HG02870 (cell line): Measurements from ENCODE around the gene APBB2.
"Not testable (repeated sequence)": the region's sequence is repeated elsewhere in the genome, so short reads cannot be mapped to it uniquely, and the experiment has no call there.

ENCODE experiments used
- ATAC-seq: cut with Tn5 transposase; IDR thresholded peaks from one replicate; pipeline ENCODE4 v1.9.1; 2021; ENCODE audit warnings: mild to moderate bottlenecking, moderate library complexity; ENCODE audit not compliant: unreplicated experiment

Gene APBB2

DNA sequence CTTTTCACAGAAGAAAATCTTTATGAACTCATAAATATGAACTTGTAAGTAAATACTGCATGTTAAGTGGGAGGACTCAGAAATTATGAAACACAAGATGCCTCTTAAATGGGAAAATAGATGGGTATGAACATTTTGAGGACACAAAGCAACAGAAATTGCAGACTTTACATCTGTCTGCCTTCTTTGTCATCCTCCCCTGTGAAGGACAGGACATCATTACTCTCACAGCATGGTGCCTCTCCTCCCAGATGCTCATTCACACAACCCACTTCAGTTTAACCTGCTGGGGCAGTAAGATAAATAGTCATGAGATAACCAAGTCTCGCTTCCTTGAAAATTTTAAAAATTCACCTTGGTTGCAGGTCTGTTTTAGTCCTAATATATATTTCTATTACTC is 144.5 kb downstream of the APBB2 start:
- ATAC-seq = no peak

DNA sequence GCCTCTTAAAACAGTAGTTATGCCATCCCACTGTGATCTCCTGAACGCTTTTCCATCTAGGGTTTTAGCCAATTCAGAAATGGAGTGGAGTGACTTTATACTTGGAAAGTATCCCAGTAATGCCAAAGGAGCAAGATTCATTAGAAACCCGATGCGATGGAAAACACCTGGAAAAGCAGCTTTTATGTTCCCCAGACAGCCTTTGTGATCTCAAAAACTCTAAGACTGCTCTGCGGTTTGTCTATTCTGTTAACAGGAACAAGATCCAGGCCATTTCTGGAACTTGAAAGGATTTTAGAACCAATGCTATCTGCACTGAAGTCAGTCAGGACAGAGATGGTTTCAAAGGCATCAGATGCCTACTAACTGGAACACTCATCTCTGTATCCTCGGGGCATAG is 145.1 kb downstream of the APBB2 start:
- no peak for ATAC-seq

DNA sequence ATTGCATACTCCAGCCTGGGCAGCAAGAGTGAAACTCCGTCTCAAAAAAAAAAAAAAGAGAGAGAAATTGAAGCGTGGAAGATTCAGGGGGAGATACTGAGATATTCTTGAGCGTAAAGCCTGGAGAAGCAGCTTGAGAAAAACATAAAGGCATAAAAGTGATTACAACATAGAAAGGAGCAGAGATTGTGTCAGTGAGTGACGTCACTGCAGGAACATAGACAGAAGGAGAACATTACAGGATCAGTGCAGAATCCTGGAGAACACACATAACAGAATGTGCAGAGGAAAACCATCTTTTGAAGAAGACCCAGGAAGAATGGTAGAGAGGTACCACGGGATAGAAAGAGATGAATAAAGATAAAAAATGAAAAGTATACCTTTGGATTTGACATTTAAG is 147.0 kb downstream of the APBB2 start:
- ATAC-seq = no peak

DNA sequence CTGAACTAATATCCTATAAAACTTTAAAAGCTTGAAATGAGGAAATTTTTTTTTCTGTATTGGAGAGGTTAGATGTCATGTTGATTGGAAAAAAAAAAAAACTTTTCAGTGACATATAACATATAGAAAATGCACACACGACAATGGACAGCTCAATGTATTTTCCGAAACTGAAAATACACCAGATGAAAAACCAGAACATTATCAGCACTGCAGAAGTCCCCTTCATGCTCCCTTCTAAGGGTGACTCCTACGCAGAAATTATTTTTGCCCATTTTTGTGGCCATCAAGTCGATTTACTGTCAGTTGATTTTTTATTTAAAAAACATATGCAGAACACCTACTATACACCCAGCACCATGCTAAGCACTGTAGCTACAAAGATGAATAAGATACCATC is 148.3 kb downstream of the APBB2 start:
- ATAC-seq = no peak

DNA sequence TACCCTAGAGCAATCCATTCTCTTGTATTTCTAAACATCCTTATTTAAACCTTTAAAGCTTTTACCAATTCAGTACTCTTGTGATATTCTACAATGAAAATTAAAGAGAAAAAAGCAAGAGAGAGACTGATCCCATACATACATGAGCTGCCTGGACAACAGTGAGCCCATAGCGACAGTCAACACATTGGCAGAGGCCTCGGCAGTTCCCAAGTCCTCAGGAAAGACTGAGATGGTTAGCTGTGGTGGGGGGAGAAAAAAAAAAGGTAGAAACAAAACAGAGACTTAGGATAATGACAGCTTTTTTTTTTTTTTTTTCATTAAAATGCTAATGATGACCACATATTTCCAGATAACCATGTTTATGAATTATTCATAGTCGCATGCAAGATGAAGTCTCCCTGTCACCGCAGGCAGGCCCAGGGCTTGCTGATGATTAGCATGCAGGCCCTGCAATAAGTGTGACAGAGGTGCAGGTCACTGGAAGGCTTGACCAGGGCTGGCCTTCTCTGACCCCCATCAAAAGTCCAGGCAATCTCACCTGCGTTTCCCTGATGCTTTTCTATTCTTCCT is 148.8 kb downstream of the APBB2 start:
- ATAC-seq = no peak

DNA sequence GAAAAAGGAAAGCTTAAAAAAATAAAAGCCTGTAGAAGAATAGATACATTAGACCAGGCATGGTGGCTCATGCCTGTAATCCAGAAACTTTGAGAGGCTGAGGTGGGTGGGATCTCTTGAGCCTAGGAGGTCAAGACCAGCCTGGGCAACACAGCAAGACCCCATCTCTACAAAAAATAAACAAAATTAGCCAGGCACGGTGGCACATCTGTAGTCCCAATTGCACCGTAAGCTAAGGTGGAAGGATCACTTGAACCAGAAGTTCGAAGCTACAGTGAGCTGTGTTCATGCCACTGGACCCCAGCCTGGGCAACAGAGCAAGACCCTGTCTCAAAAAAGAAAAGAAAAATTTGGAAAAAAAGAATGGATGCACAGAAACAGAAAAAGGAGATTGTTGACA is 149.4 kb downstream of the APBB2 start:
- ATAC-seq = no peak

DNA sequence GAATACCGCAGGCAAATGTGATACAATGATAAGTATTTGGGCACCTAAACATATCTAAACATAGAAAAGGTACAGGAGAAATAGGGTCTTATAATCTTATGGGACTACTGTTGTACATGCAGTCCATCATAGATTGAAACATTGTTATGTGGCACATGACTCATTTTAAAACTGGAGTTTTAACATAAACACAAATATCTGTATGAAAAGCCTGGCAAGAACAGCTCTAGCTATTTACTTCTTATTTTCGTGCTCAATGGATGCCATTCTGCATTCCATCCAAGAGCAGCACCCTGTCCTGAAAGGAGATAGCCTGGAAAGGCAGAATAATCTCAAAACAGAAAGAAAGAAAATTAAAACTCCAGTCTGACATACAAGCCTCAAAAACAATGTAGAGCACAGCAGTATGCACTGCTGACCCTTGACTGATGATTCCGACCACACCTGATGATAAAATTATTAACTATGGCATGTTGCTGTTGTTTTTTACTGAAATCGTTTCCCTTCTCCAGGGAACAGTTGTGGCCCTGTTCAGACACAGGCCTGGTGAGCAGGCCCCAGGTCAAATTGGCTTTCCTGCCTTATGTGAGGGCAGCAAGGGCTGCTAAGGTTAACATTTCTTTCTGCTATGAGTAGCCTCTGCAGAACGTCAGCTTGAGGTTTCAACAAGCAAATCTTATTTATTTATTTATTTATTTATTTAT is 152.7 kb downstream of the APBB2 start:
- ATAC-seq = no peak

DNA sequence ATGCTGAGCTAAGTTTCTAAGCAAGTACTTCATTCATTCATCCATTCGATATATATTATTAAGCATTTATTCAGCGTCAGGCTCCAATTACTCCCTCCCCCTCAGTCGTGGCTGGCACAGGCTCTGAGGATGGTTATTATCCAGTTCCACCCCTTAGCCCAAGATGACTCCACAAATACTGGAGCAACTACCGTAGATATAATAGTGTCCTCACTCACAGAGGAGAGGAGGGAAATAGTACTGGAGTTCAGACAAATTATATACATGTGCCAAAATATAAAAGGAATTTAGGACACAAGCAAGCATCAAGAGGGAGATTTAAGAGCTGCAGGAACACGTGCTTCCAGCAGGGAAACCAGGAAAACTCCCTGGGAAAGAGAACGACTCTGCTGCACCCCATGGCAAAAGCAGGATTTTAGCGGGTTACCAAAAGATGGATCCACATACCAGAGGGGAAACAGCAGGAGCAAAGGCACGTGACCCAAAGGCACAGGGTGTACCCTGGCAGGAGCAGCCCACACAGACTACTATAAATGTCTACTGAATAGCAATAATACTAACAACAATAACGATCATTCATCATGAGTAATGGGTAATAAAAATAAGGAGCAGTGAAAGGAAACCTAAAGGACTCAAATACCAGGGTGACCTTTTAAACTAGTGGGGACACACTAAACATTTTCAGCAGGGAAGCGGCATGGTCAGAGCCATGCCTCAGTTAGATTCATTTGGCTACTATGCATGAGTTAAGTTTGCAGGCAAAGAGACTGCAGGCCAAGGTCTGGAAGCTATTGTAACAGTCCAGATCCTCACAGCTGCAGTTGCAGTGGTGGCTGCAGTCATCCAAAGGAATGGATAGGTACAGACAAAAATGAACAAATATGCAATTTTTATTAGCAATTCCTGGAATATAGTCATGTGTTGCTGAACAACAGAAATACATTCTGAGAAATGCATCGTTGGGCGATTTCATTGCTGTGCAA is 153.7 kb downstream of the APBB2 start:
- no peak for ATAC-seq

DNA sequence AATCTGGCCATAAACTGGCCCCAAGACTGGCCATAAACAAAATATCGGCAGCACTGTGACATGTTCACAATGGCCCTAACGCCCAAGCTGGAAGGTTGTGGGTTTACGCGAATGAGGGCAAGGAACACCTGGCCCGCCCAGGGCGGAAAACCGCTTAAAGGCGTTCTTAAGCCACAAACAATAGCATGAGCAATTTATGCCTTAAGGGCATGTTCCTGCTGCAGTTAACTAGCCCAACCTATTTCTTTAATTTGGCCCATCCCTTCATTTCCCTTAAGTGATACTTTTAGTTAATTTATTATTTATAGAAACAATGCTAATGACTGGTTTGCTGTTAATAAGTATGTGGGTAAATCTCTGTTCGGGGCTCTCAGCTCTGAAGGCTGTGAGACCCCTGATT is 154.9 kb downstream of the APBB2 start:
- ATAC-seq = not testable (repeated sequence)

DNA sequence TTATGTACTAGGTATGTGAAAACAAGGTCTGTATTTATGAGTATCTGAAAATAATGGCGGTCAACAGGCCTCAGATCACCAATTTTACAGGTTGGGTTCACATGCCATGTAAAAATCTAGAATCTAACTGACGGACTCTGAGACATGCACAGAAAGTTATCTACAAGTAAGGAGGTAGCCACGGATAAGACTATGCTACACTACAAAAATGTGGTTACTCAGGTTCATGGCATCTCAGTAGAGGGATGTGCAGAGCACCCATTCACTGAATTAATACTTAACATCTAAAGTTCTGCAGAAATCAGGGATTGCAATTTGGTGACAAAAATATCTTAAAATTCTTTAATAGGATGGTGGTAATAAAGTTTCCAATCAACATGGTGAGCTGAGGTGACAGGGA is 155.9 kb downstream of the APBB2 start:
- no peak for ATAC-seq

DNA sequence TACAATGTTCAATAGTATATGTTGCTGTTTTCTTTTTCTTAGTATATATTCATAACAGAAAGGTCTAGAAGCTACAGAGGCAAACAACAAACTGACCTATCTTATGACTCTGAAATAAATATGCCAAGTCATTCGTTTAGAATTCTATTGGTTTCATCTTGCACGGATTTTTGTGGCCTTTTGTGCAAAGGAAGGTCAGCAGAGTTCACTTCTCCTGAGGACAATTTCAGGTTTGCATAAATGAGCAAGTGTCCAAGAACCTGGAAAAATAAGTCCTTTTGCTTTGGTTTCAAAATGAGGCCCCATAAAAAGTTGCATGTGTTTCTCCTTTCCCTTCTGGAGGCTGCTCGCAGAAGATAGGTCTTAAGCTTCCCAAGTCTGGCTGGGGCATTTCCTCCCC is 156.9 kb downstream of the APBB2 start:
- no peak for ATAC-seq

DNA sequence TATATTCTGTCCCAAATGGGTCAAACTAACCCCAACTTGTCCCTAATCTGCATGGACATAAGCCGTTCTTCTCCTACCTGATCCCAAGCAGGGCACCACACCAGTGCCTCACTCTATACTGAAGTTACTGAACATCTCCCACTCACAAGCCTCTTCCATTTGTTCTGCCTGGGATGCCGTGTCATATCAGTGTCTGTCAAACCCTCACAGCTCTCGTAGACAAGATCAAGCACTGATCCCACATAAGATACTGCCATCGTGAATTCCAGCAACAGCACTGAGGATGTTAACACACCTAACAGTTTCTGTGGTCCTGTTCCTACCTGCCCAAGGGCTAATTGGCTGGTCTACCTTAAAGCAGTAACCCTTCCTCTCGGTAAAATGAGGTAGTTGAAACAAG is 162.1 kb downstream of the APBB2 start:
- no peak for ATAC-seq

DNA sequence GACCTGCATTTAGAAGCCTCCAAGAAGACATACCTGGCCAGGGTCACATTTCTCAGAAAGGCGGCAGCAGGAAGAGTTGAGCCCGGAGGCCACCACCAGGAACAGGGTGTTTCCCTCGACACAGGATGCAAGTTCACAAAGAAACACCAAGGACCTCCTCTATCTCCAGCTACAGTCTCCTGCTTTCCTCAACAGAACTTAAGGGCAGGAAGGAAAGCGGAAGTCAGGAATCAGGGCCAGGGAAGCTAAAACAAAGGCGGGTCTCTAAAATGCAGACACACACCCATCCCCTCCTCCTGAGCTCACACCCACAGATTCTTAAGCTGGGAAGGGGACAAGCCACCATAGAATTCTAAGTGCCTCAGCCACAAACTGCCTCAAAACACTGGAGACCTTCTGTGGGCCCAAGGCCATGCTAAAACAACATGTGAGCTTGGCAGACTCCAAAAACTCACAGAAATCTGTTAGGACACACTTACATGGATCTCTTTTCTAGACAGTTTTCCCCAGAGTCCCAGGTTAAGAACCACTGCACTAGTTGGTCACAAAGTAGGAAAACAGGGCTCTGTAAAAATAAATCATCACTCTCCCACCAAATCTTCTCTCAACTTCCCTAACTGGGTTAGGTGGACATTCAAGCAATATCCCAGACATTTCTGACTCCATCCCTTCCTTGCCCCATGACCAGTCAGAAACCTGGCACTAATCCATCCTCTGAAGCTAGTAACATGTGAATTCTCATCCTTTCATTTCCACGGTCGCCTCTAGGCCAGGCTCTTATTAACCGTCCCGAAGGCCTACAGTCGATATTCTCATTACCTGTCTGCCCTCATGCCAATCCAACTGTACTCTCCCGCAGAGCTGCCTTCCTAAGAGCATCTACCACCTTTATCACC is 163.2 kb downstream of the APBB2 start:
- ATAC-seq = no peak

DNA sequence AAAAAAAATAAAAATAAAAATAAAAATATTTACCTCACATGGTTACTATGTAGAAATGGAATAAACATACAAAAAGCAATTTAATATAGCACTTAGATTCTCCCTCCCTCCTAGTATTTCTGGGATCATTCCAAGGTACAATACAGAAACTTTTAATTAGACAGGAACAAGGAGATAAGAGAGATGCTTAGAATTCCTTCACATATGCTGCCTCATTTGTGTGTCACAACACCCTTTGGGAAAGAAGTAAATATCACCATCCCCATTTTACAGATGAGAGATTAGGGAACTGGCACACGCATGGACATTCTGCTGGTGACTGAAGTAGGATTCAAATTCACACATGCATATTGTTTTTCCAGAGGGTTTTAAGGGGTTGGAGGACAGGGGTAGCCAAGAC is 164.2 kb downstream of the APBB2 start:
- no peak for ATAC-seq

DNA sequence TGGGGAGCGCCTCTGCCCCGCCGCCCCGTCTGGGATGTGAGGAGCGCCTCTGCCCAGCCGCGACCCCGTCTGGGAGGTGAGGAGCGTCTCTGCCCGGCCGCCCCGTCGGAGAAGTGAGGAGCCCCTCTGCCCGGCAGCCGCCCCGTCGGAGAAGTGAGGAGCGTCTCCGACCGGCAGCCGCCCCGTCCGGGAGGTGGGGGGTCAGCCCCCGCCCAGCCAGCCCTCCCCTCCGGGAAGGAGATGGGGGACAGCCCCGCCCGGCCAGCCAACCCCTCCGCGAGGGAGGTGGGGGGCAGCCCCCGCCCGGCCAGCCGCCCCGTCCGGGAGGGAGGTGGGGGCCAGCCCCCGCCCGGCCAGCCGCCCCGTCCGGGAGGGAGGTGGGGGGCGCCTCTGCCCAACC is 165.2 kb downstream of the APBB2 start:
- ATAC-seq = not testable (repeated sequence)

DNA sequence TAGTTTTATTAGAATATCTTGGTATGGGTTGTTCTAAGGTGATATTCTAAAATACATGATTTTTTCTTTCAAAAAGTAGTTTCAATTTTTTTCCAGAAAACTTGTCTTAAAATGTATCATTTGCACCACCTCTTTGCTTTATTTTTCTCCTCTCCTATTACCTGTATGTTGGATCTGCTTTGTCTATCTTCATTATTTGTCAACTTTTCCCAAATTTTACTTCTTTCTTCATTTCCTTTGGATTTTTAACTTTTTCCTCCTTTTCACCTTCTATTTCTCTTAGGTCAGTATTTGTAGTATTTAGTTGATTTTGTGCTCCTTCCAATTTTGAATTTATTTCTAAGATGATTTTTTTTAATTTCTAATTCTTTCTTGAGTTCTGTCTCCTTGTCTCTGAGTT is 169.6 kb downstream of the APBB2 start:
- no peak for ATAC-seq

DNA sequence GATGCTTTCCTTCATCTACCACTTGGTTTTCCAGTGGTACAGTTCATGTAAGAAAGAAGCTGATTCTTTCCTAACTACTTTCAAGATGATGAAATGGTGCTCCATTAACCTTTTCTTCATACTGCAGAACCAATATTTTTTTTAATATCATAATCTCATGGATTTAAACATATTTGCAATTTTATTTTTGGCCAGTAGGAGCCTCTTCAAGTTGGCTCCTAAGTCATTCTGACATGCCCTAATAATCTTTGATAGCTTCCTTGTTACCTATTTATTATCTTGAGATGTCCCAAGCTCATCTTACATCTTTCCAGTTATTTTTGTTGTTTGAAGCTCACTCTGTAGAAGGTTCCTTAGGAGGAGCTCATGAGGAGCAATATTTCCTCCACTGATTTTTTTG is 170.2 kb downstream of the APBB2 start:
- no peak for ATAC-seq

DNA sequence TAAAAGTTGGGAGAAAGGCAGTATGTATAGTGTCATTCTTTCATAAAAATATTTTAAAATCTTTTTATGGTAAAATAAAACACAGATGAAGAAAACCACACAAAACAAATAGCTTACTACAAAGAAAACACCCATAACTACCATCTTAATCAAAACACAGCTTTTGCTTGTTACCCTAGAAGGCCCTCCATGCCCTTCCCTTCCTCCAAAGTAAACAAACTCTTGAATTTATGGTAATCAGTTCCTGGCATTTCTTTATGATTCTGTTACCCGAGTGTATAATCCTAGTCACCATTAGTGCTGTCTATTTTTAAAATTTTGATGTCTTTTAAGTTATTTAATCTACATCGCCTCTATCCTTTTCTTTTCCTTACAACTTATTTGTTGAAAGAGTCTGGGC is 170.9 kb downstream of the APBB2 start:
- ATAC-seq = no peak

DNA sequence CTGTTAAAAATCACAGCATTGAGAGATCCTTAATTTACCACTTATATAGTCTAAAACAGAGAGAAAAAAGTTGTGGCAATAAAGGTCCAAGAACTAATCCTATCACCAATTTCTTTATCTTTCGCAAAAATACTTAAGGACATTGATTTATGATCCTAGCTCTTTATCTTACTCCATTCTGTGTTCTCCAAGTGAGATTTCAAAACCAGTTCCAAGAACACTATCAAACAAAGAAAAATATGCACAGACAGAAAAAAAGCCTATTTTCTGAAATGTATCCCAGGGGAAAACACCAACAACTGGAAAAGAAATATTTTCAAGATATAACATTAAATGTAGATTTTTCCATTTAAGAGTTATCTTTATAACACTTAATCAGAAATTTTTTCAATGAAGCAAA is 172.8 kb downstream of the APBB2 start:
- no peak for ATAC-seq

DNA sequence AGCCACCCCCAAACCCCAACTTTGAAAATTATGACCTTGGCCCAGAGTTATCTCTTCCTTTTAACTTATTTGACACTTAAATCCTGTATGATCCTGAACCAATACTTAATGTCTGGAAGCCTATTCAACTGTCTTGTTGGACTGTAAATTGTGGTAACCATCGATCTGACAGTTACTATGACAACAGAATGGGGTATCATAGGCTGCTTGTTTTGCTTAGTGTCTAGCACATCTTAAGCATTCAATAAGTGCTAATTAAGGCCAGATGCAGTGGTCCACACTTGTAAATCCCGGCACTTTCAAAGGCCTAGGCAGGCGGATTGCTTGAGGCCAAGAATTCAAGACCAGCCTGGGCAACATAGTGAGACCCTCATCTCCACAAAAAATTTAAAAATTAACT is 175.0 kb downstream of the APBB2 start:
- ATAC-seq = no peak

DNA sequence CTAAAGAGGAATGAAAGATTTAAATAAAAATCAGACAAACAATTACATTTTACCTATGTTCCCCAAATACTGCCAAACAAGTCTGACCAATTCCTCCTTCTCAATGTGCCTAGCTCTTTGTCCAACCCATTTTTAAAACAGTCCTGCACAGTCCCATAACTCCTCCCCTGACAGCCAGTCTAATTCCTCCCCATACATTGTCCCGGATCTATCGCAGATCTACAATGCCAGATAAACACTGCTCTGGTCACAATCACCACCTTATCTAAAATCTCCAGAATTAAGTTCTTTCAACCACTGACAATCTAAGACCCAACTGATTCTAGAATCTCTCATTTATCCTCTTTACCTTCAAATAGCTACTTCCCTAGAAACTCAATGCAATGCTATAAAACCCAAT is 176.0 kb downstream of the APBB2 start:
- no peak for ATAC-seq
